CD14-positive monocyte (primary cell): ENCODE data around the gene CACNA1C. TPM values are rescaled to one million over a fixed set of nuclear protein-coding genes. Genes with fewer than 3 reads are reported as not detected.

Experiments used
- DNase-seq, 3 donors: peaks; one replicate each; pipeline ENCODE4 v3.0.0-alpha.2; 2011 to 2022
- H2AFZ ChIP-seq: 2 replicates; pipeline ENCODE4 v1.6.0; 2012; ENCODE audit warnings: mild to moderate bottlenecking, low read depth, low read length, inconsistent platforms; ENCODE audit not compliant: insufficient read depth, poor library complexity, severe bottlenecking
- H3K27ac ChIP-seq, 2 donors: 1 replicate in 1 of 2; 2 replicates in 1 of 2; pipeline ENCODE4 v1.5.1; 2012 to 2013; ENCODE audit warnings: low read length in 2 of 2, control low read depth in 1 of 2, inconsistent platforms in 1 of 2, low read depth in 1 of 2, mild to moderate bottlenecking in 1 of 2
- H3K27me3 ChIP-seq, 2 donors: one replicate each; pipeline versions ENCODE4 v1.6.0 to v1.6.1; 2011 to 2013; ENCODE audit warnings: low read length in 2 of 2; ENCODE audit not compliant: control insufficient read depth in 2 of 2, insufficient read depth in 2 of 2
- H3K36me3 ChIP-seq, 2 donors: replicated peaks in 1 of 2; 1 replicate in 1 of 2; 2 replicates in 1 of 2; pipeline versions ENCODE4 v1.5.1 to v1.6.1; 2012 to 2013; ENCODE audit warnings: low read length in 2 of 2, control low read depth in 1 of 2, inconsistent platforms in 1 of 2, mild to moderate bottlenecking in 1 of 2; ENCODE audit not compliant: insufficient read depth in 2 of 2, control insufficient read depth in 1 of 2
- H3K4me1 ChIP-seq, 2 donors: 1 replicate in 1 of 2; 2 replicates in 1 of 2; pipeline versions ENCODE4 v1.5.1 to v1.6.1; 2012 to 2013; ENCODE audit warnings: low read length in 2 of 2, control low read depth in 1 of 2, inconsistent platforms in 1 of 2, mild to moderate bottlenecking in 1 of 2, moderate library complexity in 1 of 2; ENCODE audit not compliant: insufficient read depth in 2 of 2, control insufficient read depth in 1 of 2
- H3K4me2 ChIP-seq: replicated peaks from 2 replicates; pipeline ENCODE3; 2012; ENCODE audit warnings: low read length, moderate library complexity, mild to moderate bottlenecking; ENCODE audit not compliant: poor library complexity, severe bottlenecking; ENCODE audit errors: extremely low read depth
- H3K4me3 ChIP-seq, 3 experiments: fragments of 200-600 bp in 1 of 3; sonication (generic) in 1 of 3; replicated peaks in 1 of 3; 1 replicate in 2 of 3; 2 replicates in 1 of 3; pipeline ENCODE4 v1.5.1; 2011 to 2013; ENCODE audit warnings: low read length in 3 of 3, mild to moderate bottlenecking in 3 of 3, control low read depth in 2 of 3, low read depth in 2 of 3, inconsistent platforms in 1 of 3, moderate library complexity in 1 of 3
- H3K79me2 ChIP-seq: 2 replicates; pipeline ENCODE4 v1.6.0; 2012; ENCODE audit warnings: mild to moderate bottlenecking, control low read depth, inconsistent platforms, low read length, moderate library complexity; ENCODE audit not compliant: insufficient read depth
- H3K9ac ChIP-seq: 2 replicates; pipeline ENCODE4 v1.6.0; 2017; ENCODE audit warnings: low read length, mild to moderate bottlenecking; ENCODE audit not compliant: insufficient read depth, poor library complexity, severe bottlenecking
- H3K9me3 ChIP-seq, 2 donors: replicated peaks in 1 of 2; 1 replicate in 1 of 2; 2 replicates in 1 of 2; pipeline versions ENCODE4 v1.5.1 to v1.6.1; 2012 to 2013; ENCODE audit warnings: low read length in 2 of 2, control low read depth in 1 of 2; ENCODE audit not compliant: control insufficient read depth in 1 of 2, insufficient read depth in 1 of 2
- H4K20me1 ChIP-seq: 2 replicates; pipeline ENCODE4 v1.6.0; 2012; ENCODE audit warnings: mild to moderate bottlenecking, low read length, control low read depth, moderate library complexity; ENCODE audit not compliant: insufficient read depth
- H3K27ac Mint-ChIP-seq, 7 donors: one replicate each; pipeline ENCODE4 v1.8.0; 2020; ENCODE audit warnings: mild to moderate bottlenecking in 7 of 7, mixed read lengths in 7 of 7, moderate library complexity in 6 of 7, inconsistent platforms in 2 of 7
- H3K27me3 Mint-ChIP-seq, 3 donors: one replicate each; pipeline ENCODE4 v1.8.0; 2021 to 2022; ENCODE audit warnings: low read depth in 3 of 3, mild to moderate bottlenecking in 3 of 3, mixed read lengths in 3 of 3, moderate library complexity in 3 of 3, inconsistent platforms in 1 of 3
- H3K36me3 Mint-ChIP-seq, 2 donors: one replicate each; pipeline ENCODE4 v1.8.0; 2020; ENCODE audit warnings: mixed read lengths in 2 of 2, inconsistent platforms in 1 of 2, mild to moderate bottlenecking in 1 of 2
- H3K4me1 Mint-ChIP-seq: one replicate; pipeline ENCODE4 v1.8.0; 2020; ENCODE audit warnings: mild to moderate bottlenecking, mixed read lengths
- H3K4me3 Mint-ChIP-seq, 2 donors: one replicate each; pipeline ENCODE4 v1.8.0; 2020; ENCODE audit warnings: mild to moderate bottlenecking in 2 of 2, mixed read lengths in 2 of 2, moderate library complexity in 1 of 2
- H3K9me3 Mint-ChIP-seq, 7 donors: one replicate each; pipeline ENCODE4 v1.8.0; 2020 to 2022; ENCODE audit warnings: mixed read lengths in 7 of 7, mild to moderate bottlenecking in 6 of 7, moderate library complexity in 6 of 7, inconsistent platforms in 2 of 7
- CTCF ChIP-seq: fragments of 200-600 bp; IDR thresholded peaks from one replicate; pipeline ENCODE4 v1.8.0; 2022; ENCODE audit warnings: antibody characterized with exemption, mild to moderate bottlenecking
- WGBS: methylation state at CpG from one replicate; pipeline ENCODE4 v1.1.5; 2013; ENCODE audit warnings: missing lambda C conversion rate; ENCODE audit not compliant: insufficient coverage; 5-methylcytosine and 5-hydroxymethylcytosine counted together
- intact Hi-C, 2 donors: fragments of 100-400 bp; cut with micrococcal nuclease; formaldehyde crosslinking; loops; one replicate each; pipeline versions ENCODE4 v1.15.0 to v1.15.1; 2023
- polyA plus RNA-seq, 3 donors: library from polyadenylated mRNA; depleted of rRNA in 1 of 3; unstranded in 2 of 3; stranded (reverse) in 1 of 3; fragments of 300-500 nt in 2 of 3; fragments of >200 nt in 1 of 3; fragmentation: Illumina TruSeq in 2 of 3; gene quantifications; 1 replicate in 2 of 3; 2 replicates in 1 of 3; pipeline ENCODE4 v1.2.3, GENCODE V29; 2012 to 2021

CACNA1C gene
- polyA plus RNA-seq, 3 donors = not detected

DNA sequence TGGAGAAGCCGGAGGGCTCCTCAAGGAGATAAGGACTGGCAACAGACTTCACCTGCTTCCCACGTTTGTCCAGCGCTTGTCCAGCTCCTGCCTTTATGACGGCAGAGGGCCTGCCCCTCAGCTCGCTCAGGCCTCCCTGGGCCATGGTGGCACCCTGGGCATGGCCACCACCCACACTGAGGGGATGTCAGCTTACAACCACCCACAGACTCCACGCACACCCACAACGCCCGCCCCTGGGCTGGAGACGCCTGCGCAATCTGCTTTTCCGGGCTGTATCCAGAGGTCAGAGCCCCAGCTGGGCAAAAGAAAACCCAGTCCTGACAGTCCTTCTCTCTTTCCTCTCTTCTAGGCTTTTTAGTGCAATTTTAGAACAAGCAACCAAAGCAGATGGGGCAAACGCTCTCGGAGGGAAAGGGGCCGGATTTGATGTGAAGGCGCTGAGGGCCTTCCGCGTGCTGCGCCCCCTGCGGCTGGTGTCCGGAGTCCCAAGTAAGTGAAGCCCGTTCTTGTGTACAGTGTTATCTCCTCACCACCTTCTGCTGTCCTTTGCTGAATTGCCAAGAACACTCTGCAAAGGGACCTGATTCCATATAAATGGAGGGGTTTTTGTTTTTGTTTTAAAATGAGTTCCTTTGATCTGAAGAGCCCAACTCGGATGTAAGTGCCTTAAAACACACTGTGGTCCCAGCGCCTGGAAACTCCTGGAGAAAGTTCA lies 404.6 kb downstream of the CACNA1C start:
- H3K27ac Mint-ChIP-seq = no peak overlapping the region

GRCh38 chr12:2457933-2458414 lies 405.2 kb downstream of the CACNA1C start:
- Histone ChIP-seq H3K27me3 (no peaks in the 10 kb centered on the region), H3K27ac (no peak overlapping the region), H4K20me1 (no peaks in the 10 kb centered on the region), H3K4me1 (peaks cover 13 to 17% of the 10 kb centered on the region in 2 donors), H3K4me2 (no peak overlapping the region), H3K4me3 (no peak overlapping the region), H3K79me2 (no peaks in the 10 kb centered on the region), H3K36me3 (no peaks in the 10 kb centered on the region), H2AFZ (no peak overlapping the region), H3K9me3 (no peaks in the 10 kb centered on the region), H3K9ac (no peak overlapping the region)
- H3K27ac Mint-ChIP-seq = no peak overlapping the region
- TF ChIP-seq CTCF = no peak
- no peaks in the 10 kb centered on the region for H3K36me3 Mint-ChIP-seq
- H3K4me1 Mint-ChIP-seq = no peaks in the 10 kb centered on the region
- no peak for DNase-seq
- intact Hi-C loops = no loop called here
- WGBS = 100% methylated on average over 1 of the region's 4 CpGs
- peaks cover 0 to 3% (median 0%) of the 10 kb centered on the region in 7 donors for H3K9me3 Mint-ChIP-seq
- H3K4me3 Mint-ChIP-seq = no peak overlapping the region
- H3K27me3 Mint-ChIP-seq = peaks cover 0 to 2% (median 1%) of the 10 kb centered on the region in 3 donors

More for the DNA sequence above, 404.6 kb downstream of the CACNA1C start:
- no peak overlapping the region for H3K4me2 ChIP-seq
- DNase-seq = no peak
- no peaks in the 10 kb centered on the region for H3K27me3 ChIP-seq
- peaks cover 0 to 3% (median 0%) of the 10 kb centered on the region in 7 donors for H3K9me3 Mint-ChIP-seq
- H3K27ac ChIP-seq = no peak overlapping the region
- no peaks in the 10 kb centered on the region for H3K36me3 ChIP-seq
- peaks cover 0 to 2% (median 1%) of the 10 kb centered on the region in 3 donors for H3K27me3 Mint-ChIP-seq
- H3K36me3 Mint-ChIP-seq = no peaks in the 10 kb centered on the region
- WGBS = 90% methylated on average over 14 of the region's 23 CpGs
- no peaks in the 10 kb centered on the region for H3K79me2 ChIP-seq
- H3K4me3 ChIP-seq = no peak overlapping the region
- H3K4me1 ChIP-seq = peaks cover 13 to 17% of the 10 kb centered on the region in 2 donors
- no peak overlapping the region for H3K4me3 Mint-ChIP-seq
- no peaks in the 10 kb centered on the region for H3K9me3 ChIP-seq
- no peak overlapping the region for H2AFZ ChIP-seq
- TF ChIP-seq CTCF = no peak
- intact Hi-C loops = no loop called here
- no peaks in the 10 kb centered on the region for H4K20me1 ChIP-seq
- H3K9ac ChIP-seq = no peak overlapping the region
- H3K4me1 Mint-ChIP-seq = no peaks in the 10 kb centered on the region
